Skeletal muscle tissue (tissue), 4 donors: ENCODE measurements around the gene MGA. TPM values are rescaled to one million over a fixed set of nuclear protein-coding genes. Genes with fewer than 3 reads are reported as not detected.
A peak's percentile ranks its signal among the peaks of the same experiment; 100 is the strongest.
"Not testable (repeated sequence)": the region's sequence is repeated elsewhere in the genome, so short reads cannot be mapped to it uniquely, and the experiment has no call there.

Source experiments
- H3K27ac ChIP-seq: one replicate; pipeline ENCODE4 v1.7.0; 2013; ENCODE audit warnings: mild to moderate bottlenecking, low read depth, low read length, inconsistent platforms
- H3K27me3 ChIP-seq, 3 donors: one replicate each; pipeline ENCODE4 v1.7.0; 2013; ENCODE audit warnings: low read length in 3 of 3; ENCODE audit not compliant: control insufficient read depth in 3 of 3, insufficient read depth in 3 of 3
- H3K36me3 ChIP-seq, 3 donors: one replicate each; pipeline ENCODE4 v1.7.0; 2013; ENCODE audit warnings: low read length in 3 of 3; ENCODE audit not compliant: control insufficient read depth in 3 of 3, insufficient read depth in 3 of 3
- H3K4me1 ChIP-seq, 3 donors: one replicate each; pipeline ENCODE4 v1.7.0; 2013; ENCODE audit warnings: low read length in 3 of 3, mild to moderate bottlenecking in 3 of 3; ENCODE audit not compliant: control insufficient read depth in 3 of 3, insufficient read depth in 3 of 3
- H3K4me3 ChIP-seq, 3 donors: one replicate each; pipeline ENCODE4 v1.7.0; 2013; ENCODE audit warnings: low read length in 3 of 3
- H3K9ac ChIP-seq, 3 donors: one replicate each; pipeline ENCODE4 v1.7.0; 2013; ENCODE audit warnings: low read length in 3 of 3, mild to moderate bottlenecking in 3 of 3, moderate library complexity in 2 of 3, low read depth in 1 of 3
- H3K9me3 ChIP-seq, 3 donors: one replicate each; pipeline ENCODE4 v1.7.0; 2013; ENCODE audit warnings: low read length in 3 of 3; ENCODE audit not compliant: control insufficient read depth in 3 of 3
- total RNA-seq: library from RNA; depleted of rRNA; stranded (reverse); fragments of >200 nt; gene quantifications from one replicate; pipeline ENCODE4 v1.2.3, GENCODE V29; 2014
- donor health status: Osteomylitis.

MGA gene
- total RNA-seq, 1 donor from 2014 or later = 77.2 TPM

DNA sequence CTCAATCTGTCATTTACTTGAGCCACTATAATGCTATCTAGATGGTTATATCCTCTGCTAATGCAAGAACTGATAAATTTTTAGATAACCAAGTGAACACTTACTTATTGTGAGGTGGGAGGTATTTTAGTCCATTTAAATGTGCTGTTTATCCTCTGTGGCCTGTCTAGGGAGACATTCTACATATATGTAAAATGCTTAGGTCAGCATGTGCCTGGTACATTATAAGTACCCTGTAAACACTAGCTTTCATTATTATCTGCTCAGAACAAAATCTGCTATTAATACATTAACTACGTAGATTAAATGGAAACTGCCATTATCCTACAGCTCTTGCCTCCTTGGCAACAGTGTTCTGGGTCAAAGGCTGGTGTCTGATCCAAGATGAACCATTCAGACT is 72.3 kb downstream of the MGA start:
- no peaks in the 10 kb centered on the region for H3K9me3 ChIP-seq
- no peak overlapping the region for H3K9ac ChIP-seq
- peaks cover 15 to 24% (median 22%) of the 10 kb centered on the region in 3 donors for H3K36me3 ChIP-seq

GRCh38 chr15:41734079-41734478 is 73.9 kb downstream of the MGA start:
- Histone ChIP-seq H3K27me3 (no peaks in the 10 kb centered on the region), H3K27ac (no peak overlapping the region), H3K4me1 (no peaks in the 10 kb centered on the region), H3K36me3 (peaks cover 15 to 23% (median 23%) of the 10 kb centered on the region in 3 donors), H3K9me3 (no peaks in the 10 kb centered on the region), H3K4me3 (no peak overlapping the region), H3K9ac (no peak overlapping the region)

More for the DNA sequence above, 72.3 kb downstream of the MGA start:
- H3K4me3 ChIP-seq = no peak overlapping the region
- H3K27ac ChIP-seq = no peak overlapping the region
- H3K27me3 ChIP-seq = no peaks in the 10 kb centered on the region
- H3K4me1 ChIP-seq = no peaks in the 10 kb centered on the region

- H3K36me3 ChIP-seq = peaks cover 16 to 27% (median 22%) of the 10 kb centered on the region in 3 donors
- H3K4me1 ChIP-seq = no peaks in the 10 kb centered on the region
- H3K4me3 ChIP-seq = no peak overlapping the region
- no peaks in the 10 kb centered on the region for H3K27me3 ChIP-seq
- no peaks in the 10 kb centered on the region for H3K9me3 ChIP-seq
- H3K27ac ChIP-seq = no peak overlapping the region
- no peak overlapping the region for H3K9ac ChIP-seq
Observed at GRCh38 chr15:41735046-41735445, 74.8 kb downstream of the MGA start.

- H3K27me3 ChIP-seq, H3K27ac ChIP-seq, H3K4me1 ChIP-seq, H3K9me3 ChIP-seq, H3K4me3 ChIP-seq, H3K9ac ChIP-seq: not testable (repeated sequence)
- peaks cover 16 to 24% (median 19%) of the 10 kb centered on the region in 3 donors for H3K36me3 ChIP-seq
Observed at GRCh38 chr15:41735492-41735891, 75.3 kb downstream of the MGA start.

DNA sequence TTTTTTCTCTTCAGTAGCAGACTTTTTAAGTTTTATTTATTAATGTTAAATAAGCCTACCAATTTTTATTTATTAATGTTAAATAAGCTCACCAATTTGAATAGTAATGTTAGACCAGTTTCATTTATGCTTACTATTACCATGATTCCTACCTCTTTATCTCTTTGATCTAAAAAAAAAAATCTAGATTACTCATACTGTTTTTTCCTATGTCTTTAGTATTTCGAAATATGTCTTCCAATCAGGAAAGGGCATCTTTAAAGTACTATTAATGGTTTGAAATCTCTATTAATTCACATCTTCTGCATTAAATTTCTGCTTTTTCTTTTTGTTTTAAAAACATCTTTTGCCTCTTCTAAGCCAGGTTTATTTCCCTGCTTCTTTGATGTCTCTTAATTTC is 86.6 kb downstream of the MGA start:
- peaks cover 14 to 31% (median 31%) of the 10 kb centered on the region in 3 donors for H3K36me3 ChIP-seq
- H3K27me3 ChIP-seq = no peaks in the 10 kb centered on the region
- no peaks in the 10 kb centered on the region for H3K4me1 ChIP-seq

GRCh38 chr15:41756198-41756597 is 96.0 kb downstream of the MGA start:
- no peak overlapping the region for H3K27ac ChIP-seq
- no peaks in the 10 kb centered on the region for H3K4me1 ChIP-seq
- H3K36me3 ChIP-seq = peaks cover 0 to 32% (median 25%) of the 10 kb centered on the region in 3 donors
- no peak overlapping the region for H3K9ac ChIP-seq
- H3K9me3 ChIP-seq = no peaks in the 10 kb centered on the region
- H3K4me3 ChIP-seq = no peak overlapping the region
- H3K27me3 ChIP-seq = no peaks in the 10 kb centered on the region

More for the DNA sequence above, 86.6 kb downstream of the MGA start:
- H3K27ac ChIP-seq = no peak overlapping the region
- no peaks in the 10 kb centered on the region for H3K9me3 ChIP-seq
- no peak overlapping the region for H3K9ac ChIP-seq
- H3K4me3 ChIP-seq = no peak overlapping the region

GRCh38 chr15:41772720-41773331 is 112.6 kb downstream of the MGA start:
- Histone ChIP-seq H3K27ac (no peak overlapping the region), H3K27me3 (no peaks in the 10 kb centered on the region), H3K9ac (no peak overlapping the region), H3K9me3 (no peaks in the 10 kb centered on the region), H3K4me1 (peaks cover 26 to 43% (median 28%) of the 10 kb centered on the region in 3 donors), H3K36me3 (peaks cover 0 to 8% (median 7%) of the 10 kb centered on the region in 3 donors), H3K4me3 (no peak overlapping the region)

GRCh38 chr15:41773332-41773728 is 113.1 kb downstream of the MGA start:
- Histone ChIP-seq H3K27me3 (no peaks in the 10 kb centered on the region), H3K4me3 (peak overlapping the region in 2 of 3 donors; percentile 94 to 97), H3K9ac (peak overlapping the region; percentile 82 to 91 (median 90)), H3K36me3 (peaks cover 0 to 7% (median 4%) of the 10 kb centered on the region in 3 donors), H3K27ac (peak overlapping the region; percentile 73), H3K9me3 (no peaks in the 10 kb centered on the region), H3K4me1 (peaks cover 26 to 43% (median 28%) of the 10 kb centered on the region in 3 donors)

- peak overlapping the region; percentile 92 to 97 (median 94) for H3K4me3 ChIP-seq
- peak overlapping the region; percentile 73 for H3K27ac ChIP-seq
- peaks cover 26 to 43% (median 28%) of the 10 kb centered on the region in 3 donors for H3K4me1 ChIP-seq
- no peaks in the 10 kb centered on the region for H3K9me3 ChIP-seq
- peaks cover 0 to 4% (median 4%) of the 10 kb centered on the region in 3 donors for H3K36me3 ChIP-seq
- no peaks in the 10 kb centered on the region for H3K27me3 ChIP-seq
- peak overlapping the region; percentile 82 to 91 (median 90) for H3K9ac ChIP-seq
Observed at GRCh38 chr15:41773729-41774061, 113.5 kb downstream of the MGA start.

DNA sequence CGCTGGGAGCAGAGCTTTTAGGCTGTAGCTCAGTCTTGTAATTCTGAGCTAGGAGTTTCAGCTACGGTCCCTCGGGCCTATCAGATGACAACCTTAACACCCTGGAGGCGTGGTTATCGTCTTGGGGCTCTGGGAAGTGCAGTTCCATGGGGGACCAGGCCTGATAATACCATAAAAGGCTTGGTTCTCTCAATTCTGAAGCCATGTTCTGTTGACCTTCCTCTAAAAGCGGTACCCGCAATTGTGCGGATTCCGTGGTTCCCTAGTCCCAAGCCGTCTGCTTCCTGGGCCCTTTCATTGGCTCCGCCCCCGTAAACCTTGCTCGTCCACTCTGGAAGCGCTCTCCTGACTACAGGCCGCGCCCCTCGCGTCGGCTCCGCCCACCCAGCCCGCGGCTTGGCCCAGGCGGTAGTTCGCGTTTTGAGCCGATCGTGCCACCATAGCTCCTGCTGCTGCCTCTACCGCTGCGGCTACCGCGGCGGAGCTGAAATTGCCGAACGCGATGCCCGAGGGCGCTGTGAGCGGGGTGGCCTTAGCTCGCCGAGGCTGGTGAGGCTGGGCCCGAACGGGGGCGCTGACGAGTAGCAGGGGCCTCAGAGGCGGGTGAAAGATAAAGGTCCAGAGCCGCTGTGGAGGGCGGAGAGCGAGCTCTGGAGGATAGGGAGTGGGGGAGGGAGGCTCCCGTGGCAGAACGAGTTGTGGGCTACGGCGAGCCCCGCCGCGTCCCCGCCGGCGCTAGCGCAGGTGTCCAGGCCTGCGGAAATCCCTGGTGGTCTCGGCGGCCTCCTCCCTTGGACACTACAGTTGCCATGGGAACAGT is 114.1 kb downstream of the MGA start, which contains the start of gene MAPKBP1:
Gene MAPKBP1, plus strand, starts transcription at position 423 of the 820 bp plus-strand sequence. CDS start 792 bp downstream, outside the sequence.
- Histone ChIP-seq H3K36me3 (peaks cover 0 to 4% (median 0%) of the 10 kb centered on the region in 3 donors), H3K27ac (peak within 1 kb of the TSS; percentile 73), H3K9ac (peak within 1 kb of the TSS; percentile 86 to 91 (median 90)), H3K27me3 (no peaks in the 10 kb centered on the region), H3K4me1 (peaks cover 26 to 43% (median 28%) of the 10 kb centered on the region in 3 donors), H3K4me3 (peak within 1 kb of the TSS; percentile 92 to 97 (median 94)), H3K9me3 (no peaks in the 10 kb centered on the region)
